SK-N-SH (cell line): ENCODE data around the gene NRSN1.

ENCODE experiments used
- CTCF ChIP-seq: fragments of 200-600 bp; sonication (generic); IDR thresholded peaks from 2 replicates; pipeline ENCODE4 v1.6.1; 2017; ENCODE audit warnings: antibody characterized with exemption, mild to moderate bottlenecking, moderate library complexity
- POLR2AphosphoS5 ChIP-seq: IDR thresholded peaks from 2 replicates; pipeline ENCODE4 v1.6.1; 2012; ENCODE audit warnings: low read depth, low read length
- ZBTB33 ChIP-seq: IDR thresholded peaks from 2 replicates; pipeline ENCODE4 v1.4.0; 2012; ENCODE audit warnings: low read depth, borderline replicate concordance
- TF ChIP-seq, protein P1 (sequence below): IDR thresholded peaks from 2 replicates; pipeline ENCODE4 v1.6.1; 2012; ENCODE audit warnings: mild to moderate bottlenecking, low read depth, low read length, moderate library complexity
- TF ChIP-seq, protein P2 (sequence below): IDR thresholded peaks from 2 replicates; pipeline ENCODE4 v1.4.0; 2012; ENCODE audit warnings: low read depth

DNA sequence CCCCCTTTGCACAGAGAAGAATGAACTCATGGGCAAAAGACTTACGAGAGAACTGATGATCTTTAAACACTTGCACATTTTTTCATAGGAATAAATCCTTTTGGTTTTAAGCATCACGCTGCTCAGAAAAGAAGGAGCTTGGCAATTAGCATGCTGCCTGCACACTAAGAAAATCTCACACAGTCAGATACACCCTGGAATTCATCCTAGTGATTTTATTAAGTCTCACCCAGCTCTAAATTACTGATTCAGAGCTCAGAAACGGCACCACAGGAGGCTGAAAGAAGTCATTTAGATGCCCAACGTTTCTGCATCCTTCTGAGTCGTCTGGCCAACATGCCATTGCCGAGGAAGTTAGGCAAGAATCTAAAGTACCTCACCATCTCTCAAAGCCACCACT, 18.0 kb upstream of the NRSN1 start:
- no peak for TF ChIP-seq POLR2AphosphoS5
- TF ChIP-seq ZBTB33, result no peak
- no peak for TF ChIP-seq CTCF
- TF ChIP-seq, protein P1, sequence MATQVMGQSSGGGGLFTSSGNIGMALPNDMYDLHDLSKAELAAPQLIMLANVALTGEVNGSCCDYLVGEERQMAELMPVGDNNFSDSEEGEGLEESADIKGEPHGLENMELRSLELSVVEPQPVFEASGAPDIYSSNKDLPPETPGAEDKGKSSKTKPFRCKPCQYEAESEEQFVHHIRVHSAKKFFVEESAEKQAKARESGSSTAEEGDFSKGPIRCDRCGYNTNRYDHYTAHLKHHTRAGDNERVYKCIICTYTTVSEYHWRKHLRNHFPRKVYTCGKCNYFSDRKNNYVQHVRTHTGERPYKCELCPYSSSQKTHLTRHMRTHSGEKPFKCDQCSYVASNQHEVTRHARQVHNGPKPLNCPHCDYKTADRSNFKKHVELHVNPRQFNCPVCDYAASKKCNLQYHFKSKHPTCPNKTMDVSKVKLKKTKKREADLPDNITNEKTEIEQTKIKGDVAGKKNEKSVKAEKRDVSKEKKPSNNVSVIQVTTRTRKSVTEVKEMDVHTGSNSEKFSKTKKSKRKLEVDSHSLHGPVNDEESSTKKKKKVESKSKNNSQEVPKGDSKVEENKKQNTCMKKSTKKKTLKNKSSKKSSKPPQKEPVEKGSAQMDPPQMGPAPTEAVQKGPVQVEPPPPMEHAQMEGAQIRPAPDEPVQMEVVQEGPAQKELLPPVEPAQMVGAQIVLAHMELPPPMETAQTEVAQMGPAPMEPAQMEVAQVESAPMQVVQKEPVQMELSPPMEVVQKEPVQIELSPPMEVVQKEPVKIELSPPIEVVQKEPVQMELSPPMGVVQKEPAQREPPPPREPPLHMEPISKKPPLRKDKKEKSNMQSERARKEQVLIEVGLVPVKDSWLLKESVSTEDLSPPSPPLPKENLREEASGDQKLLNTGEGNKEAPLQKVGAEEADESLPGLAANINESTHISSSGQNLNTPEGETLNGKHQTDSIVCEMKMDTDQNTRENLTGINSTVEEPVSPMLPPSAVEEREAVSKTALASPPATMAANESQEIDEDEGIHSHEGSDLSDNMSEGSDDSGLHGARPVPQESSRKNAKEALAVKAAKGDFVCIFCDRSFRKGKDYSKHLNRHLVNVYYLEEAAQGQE, result no peak
- TF ChIP-seq, protein P2, sequence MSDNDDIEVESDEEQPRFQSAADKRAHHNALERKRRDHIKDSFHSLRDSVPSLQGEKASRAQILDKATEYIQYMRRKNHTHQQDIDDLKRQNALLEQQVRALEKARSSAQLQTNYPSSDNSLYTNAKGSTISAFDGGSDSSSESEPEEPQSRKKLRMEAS, result no peak
